Activated T-cell treated with anti-CD3 and anti-CD28 coated beads for 48 hours (primary cell): ENCODE results near the gene TMEM156.
"Not testable (repeated sequence)": the region's sequence is repeated elsewhere in the genome, so short reads cannot be mapped to it uniquely, and the experiment has no call there.

Experiments
- DNase-seq: peaks from one replicate; pipeline ENCODE4 v3.0.0-alpha.2; 2020; ENCODE audit warnings: low read depth

Gene TMEM156

GRCh38 chr4:38957261-38957815 lies 74.9 kb downstream of the TMEM156 start:
- DNase-seq = no peak

- no peak for DNase-seq
These were observed 76.3 kb downstream of the TMEM156 start for GRCh38 chr4:38955957-38956356.

DNA sequence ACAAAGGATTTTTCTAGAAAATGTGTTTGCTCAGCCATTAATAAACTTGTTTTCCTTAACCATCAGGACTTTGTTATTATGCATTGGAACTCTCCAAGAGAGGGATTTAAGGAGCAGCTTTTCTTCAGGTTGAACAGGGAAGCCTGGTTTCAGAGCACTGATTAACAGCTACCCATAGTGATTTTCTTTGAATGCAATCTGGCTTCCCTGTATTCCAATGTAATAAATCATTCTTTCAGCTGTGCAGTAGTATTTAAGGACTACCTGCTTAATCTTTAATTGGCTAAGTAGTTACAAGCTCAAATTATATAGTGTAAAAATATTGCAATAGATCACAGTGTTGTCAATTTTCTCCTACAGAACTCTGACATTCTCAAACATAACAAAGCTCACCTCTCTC lies 77.5 kb downstream of the TMEM156 start:
- no peak for DNase-seq

DNA sequence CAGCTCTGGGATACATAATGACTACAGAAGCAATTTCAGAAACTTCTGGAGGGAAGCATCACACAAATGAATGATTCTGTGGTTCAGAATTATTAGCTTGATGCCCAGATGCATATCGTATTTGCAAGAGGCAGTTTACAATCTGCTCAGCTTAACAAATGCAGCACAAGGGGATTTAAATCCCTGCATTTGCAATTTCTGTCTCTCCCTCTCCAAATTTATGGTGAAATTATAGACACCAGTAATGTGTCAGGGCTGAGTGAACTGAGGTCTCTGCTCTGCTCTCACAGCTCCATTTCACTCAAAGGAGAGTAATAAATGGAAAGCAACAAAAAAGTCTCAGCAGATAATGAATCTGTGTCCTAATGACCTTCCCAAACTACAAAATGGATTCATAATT lies 80.2 kb downstream of the TMEM156 start:
- DNase-seq = no peak

DNA sequence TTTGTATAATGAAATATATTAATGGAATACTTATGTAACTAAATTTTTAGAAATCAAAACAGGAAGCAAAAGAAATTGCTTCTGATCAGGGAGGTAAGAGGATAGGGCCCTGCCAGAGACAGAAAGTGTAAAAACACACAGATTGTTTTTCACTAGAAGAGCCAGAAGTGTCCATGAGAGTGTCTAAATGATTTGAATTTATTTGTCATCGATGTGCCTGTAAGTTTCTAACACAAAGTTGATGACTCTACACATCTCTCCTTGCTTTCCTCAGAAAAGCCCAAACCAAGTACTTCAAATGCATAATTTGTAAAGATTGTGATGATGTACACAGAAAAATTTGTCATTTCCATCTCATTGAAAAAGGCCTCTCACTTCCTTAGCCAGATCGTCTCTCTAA lies 80.6 kb downstream of the TMEM156 start:
- no peak for DNase-seq

- no peak for DNase-seq
These were observed 81.5 kb downstream of the TMEM156 start for GRCh38 chr4:38950734-38951133.

DNA sequence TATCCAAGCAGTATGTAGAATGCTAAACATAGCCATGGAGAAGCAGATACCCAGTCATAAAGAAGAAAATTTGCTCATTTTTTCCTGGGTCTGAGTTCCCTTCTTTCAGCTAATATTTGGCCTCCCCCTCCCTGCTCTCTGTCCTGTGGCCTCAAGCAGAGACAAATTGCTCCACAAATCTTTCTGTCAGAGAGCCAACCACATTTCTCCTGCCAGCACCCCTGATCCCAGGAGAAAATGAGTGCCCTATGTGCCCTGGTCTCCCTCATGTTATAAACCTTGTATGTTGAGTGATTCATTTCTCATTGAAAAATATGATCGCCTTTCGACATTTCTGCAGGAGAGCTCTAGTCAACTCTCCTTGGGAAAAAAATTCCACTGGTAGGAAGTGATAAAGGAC lies 82.0 kb downstream of the TMEM156 start:
- no peak for DNase-seq

- DNase-seq = no peak
These were observed 82.7 kb downstream of the TMEM156 start for GRCh38 chr4:38949411-38950051.

- DNase-seq = no peak
These were observed 83.7 kb downstream of the TMEM156 start for GRCh38 chr4:38948551-38948950.

DNA sequence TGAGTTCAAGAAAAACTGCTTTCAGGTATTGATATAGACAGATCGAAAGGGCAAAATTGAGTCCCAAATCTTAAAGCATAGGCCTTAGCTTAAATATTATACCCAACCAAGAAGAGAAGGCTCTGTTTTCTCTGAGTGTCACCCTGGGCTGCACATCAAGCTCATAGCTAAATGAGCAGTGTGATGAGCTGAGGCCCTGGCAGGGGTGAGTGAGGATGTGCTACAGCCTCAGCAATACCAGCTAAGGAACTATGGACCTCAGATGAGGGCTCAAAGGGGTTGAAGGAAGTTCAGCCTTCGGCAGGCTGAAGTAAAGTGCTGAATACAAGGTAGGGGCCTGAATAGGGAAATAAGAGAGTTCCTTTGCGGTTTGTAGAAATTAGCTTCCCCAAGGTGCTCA lies 85.3 kb downstream of the TMEM156 start:
- no peak for DNase-seq

- DNase-seq = no peak
These were observed 87.8 kb downstream of the TMEM156 start for GRCh38 chr4:38944440-38944839.

DNA sequence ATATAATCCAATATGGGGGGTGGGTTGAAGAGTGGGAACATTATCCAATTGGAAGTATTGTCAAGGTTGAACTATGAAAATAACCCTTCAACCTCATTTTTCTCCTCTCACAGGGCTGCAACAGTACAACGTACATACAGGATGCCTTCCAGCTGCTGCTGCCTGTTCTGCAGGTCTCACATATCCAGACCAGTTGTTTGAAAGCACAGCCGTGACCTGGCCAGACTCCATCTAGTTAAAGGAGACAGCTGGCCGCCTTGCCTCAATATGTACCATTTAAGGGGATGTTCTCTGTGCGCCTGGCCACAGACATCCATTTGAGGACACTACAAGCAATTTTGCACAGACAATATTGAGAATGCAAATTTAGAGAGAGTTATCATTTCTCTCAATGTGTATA lies 88.9 kb downstream of the TMEM156 start:
- no peak for DNase-seq

GRCh38 chr4:38941906-38942305 lies 90.3 kb downstream of the TMEM156 start:
- not testable (repeated sequence) for DNase-seq

DNA sequence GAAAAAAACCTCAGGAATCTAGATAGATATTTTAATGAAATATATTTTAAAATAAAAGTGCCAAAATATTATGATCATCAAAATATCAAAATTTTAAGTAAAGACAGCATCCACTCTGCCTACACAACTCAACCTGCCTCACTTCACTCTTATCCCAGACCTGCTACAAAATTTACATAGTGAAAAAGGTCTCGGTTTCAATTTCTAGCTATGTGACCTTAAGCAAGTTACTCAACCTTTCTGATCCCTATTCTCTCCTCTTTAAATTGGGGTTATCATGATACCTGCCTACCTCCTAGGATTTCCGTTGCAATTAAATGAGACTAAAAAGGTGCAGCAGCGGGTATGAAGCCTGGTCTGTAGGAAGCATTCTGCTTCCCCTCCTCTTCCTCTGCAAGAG lies 91.7 kb downstream of the TMEM156 start:
- no peak for DNase-seq

DNA sequence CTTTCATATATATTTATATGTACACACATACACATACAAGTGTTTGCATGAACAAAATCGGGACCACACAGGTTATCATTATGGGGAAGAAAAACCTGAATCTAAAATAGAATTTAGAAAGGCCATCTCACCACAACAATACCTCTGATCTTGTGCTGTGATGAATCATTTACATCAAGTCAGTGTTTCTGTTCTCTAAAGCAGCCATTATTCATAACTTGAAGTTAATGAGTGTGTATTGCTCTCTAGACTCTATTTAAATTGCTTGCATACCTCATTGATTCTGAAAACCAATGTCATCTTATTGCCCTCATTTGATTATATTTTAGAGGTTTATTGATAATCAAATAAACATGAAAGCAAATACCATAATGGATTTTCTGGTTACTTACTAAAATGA lies 93.0 kb downstream of the TMEM156 start:
- DNase-seq = no peak

DNA sequence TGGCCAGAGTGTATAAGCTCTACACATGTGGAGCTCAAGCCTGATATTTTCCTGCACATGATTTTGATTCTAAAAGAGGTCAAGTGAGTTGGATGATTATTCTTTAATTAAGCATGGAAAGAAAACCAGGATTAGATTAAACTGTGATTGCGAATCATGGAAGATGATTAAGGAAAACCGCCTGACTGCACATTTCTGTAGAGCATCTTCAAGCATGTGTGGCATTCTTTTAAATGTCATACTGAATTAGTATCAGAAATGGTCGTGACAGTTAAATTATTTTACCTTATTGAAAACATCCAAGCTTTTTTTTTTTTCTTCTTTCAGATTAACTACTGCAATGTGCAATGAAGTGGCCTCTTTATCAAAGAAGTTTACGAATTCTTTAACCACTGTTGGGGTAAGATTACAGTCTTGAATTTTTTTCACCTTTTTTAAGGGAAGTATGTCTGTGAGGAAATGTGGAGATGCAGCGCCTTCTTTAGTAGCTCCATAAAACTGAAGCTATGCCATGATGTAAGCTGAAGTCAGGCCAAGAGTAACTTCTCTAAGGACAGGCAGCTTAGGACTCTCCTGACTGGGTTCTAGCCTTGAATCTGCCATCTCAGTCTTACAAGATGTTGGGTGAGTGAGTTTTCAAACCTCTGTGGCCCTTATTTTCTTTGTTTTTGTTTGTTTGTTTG lies 96.7 kb downstream of the TMEM156 start:
- DNase-seq = no peak

- no peak for DNase-seq
These were observed 101.1 kb downstream of the TMEM156 start for GRCh38 chr4:38931125-38931524.

- no peak for DNase-seq
These were observed 101.5 kb downstream of the TMEM156 start for GRCh38 chr4:38930707-38931106.

DNA sequence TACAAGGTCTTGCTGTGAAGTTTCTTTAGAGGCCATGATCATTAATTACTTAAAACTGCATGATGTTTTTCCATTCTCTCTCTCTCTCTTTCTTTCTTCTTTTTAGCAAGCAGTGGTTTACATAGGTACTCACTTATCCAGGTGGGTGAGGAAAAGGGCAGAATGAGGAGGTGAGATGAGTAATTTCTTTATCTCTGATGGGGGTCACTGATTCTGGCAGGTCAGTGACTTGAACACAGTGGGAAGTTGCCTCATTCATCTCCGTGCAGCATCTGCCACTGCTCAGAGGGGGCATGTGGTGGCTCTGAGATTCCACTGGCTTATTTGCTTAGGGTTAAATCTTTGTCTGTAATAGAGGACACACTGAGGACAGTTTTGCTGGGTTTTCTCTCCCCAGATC lies 102.0 kb downstream of the TMEM156 start:
- no peak for DNase-seq

- DNase-seq = no peak
These were observed 103.2 kb downstream of the TMEM156 start for GRCh38 chr4:38928974-38929373.

DNA sequence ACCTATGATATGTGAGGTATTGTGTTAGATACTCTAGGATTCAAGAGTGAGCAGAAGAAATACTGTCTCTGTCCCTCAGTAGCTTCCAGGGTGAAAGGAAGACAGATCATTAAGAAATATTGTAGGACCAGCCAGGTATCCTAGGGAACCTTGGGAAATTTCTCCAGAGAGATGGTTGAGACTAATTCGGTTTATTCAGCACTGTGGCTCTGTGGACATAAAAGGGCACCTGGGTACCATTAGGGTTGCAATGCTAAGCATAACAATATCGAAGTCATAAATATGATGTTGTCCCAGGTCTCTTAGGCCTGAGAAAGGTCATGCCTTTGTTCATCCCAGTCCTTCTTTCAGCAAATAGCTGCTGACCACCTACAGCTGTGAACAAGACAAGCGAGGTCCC lies 103.6 kb downstream of the TMEM156 start:
- DNase-seq = no peak

DNA sequence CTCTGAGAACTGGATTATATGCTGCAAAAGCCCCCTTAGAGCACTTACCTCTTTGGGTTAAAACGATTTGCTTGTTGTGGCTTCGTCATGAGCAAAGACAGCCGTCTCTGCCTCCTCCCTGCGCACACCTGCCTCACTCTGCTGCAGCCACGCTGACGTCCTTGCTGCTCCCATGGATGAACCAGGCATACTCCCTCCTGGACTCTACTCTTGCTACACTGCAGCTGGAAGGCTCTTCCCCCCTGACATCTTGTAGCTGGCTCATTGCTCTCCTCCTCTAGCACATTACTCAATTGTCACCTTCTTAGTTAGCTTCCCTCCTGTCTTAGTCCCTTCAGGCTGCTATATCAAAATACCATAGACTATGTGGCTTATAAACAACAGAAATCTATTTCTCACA lies 105.3 kb downstream of the TMEM156 start:
- DNase-seq = no peak

DNA sequence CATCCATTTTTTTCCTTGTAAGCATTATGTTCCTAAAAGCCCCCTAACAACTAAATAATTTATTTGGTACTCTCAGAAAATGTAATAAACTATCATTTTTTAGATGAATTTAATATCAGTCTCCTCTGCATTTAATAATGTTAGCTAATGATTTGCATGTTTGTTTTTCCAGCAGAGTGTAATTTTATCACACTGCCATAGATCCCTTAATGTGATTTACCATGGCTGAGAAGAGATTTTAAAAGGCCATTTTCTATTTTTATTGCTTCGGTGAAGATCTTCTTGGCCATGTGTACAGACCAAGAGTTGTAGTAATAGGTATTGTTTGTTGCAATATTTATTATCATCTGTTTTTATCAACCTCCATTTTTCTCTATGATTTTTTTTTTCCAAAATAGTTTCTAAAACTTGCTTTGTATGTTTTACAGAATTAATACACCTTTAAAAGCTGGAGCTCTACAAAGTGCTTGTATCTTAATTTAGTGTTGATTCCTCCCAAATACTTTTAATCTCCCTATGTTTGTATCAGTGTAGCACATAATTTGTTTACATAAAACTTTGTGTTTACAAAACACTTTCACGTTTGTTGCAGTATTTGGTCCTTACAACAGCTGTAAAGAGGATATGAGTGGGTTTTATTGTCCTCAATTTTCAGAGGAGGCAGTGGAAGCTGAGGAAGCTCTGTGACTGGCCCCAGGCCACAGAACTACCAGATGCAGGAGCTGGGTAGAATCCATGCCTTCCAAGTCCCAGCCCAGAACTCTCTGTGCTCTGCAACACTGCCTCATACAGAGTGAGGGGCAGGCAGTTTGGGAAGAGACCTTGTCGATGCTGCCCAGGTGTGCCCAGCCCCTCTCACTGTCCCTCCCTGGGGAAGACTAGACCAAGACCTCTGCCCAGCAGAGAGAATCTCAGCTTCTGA lies 106.5 kb downstream of the TMEM156 start:
- DNase-seq = no peak
